ENCODE measurements around the gene P2RY8. TPM values are rescaled to one million over a fixed set of nuclear protein-coding genes. Genes with fewer than 3 reads are reported as not detected.
A peak's percentile ranks its signal among the peaks of the same experiment; 100 is the strongest.

P2RY8 gene
- total RNA-seq, 1 experiment from 2014 or later = 0.44 TPM

- Histone ChIP-seq H2AFZ (ENCODE audit: low read depth, low read length, poor library complexity, severe bottlenecking) (no peak overlapping the region), H3K4me1 (ENCODE audit: control insufficient read depth in 1 of 2, insufficient read depth in 2 of 2, low read length in 2 of 2) (peaks cover 0 to 8% of the 10 kb centered on the region in 2 experiments; a peak in 1 of 4 replicates), H3K9me2 (ENCODE audit: insufficient read depth) (no peaks in the 10 kb centered on the region), H4K20me1 (ENCODE audit: insufficient read depth) (no peaks in the 10 kb centered on the region), H3K9ac (ENCODE audit: low read length) (peak overlapping the region; percentile 93), H3K36me3 (ENCODE audit: control insufficient read depth in 1 of 2, insufficient read depth in 2 of 2, low read length in 2 of 2) (peaks cover 0 to 14% of the 10 kb centered on the region in 2 experiments; a peak in 1 of 4 replicates), H3K4me3 (replicated peaks in 1 of 2; ENCODE audit: low read depth in 1 of 2, low read length in 2 of 2) (peak overlapping the region; percentile 82 to 83), H3K27me3 (ENCODE audit: insufficient read depth, low read length) (no peaks in the 10 kb centered on the region), H3K27ac (ENCODE audit: low read depth, low read length) (peak overlapping the region; percentile 71), H3K79me2 (ENCODE audit: insufficient read depth, low read length) (peaks cover 56% of the 10 kb centered on the region), H3K9me3 (ENCODE audit: control insufficient read depth in 1 of 2, insufficient read depth in 1 of 2, low read depth in 1 of 2, low read length in 2 of 2) (no peaks in the 10 kb centered on the region; a peak in 1 of 4 replicates), H3K4me2 (ENCODE audit: low read length) (peak overlapping the region; percentile 72)
- DNase-seq (ENCODE audit: low read depth, low spot score) = no peak
- ATAC-seq = no peak
- ChIA-PET RAD21 (ENCODE audit: low non-redundant PET in 1 of 2, low total read pairs in 2 of 2, uncharacterized antibody in 2 of 2, unreplicated experiment in 2 of 2) (no interaction called here), POLR2A (no interaction called here), CTCF (no interaction called here)
- BruUV-seq (replicated peaks) = no TSS peak
- intact Hi-C loops (cut with micrococcal nuclease) = loop anchor here (5.0 to 10.0 kb wide), 5 partner anchors 130 to 1175 kb away; no protein-coding TSS in a partner anchor
- TF ChIP-seq FOSL1 (IDR thresholded peaks at IDR 0.05; ENCODE audit: low read depth) (no peak), REST (IDR thresholded peaks at IDR 0.05; ENCODE audit: low read depth) (no peak), ZNF274 (IDR thresholded peaks at IDR 0.05; ENCODE audit: low read depth, low read length) (no peak), CEBPB (IDR thresholded peaks at IDR 0.05; ENCODE audit: low read depth) (no peak), SRF (IDR thresholded peaks at IDR 0.05; ENCODE audit: low read depth) (no peak), EZH2phosphoT487 (IDR thresholded peaks at IDR 0.05; ENCODE audit: borderline replicate concordance) (no peak), MAX (IDR thresholded peaks at IDR 0.05) (no peak), SP1 (IDR thresholded peaks at IDR 0.05; ENCODE audit: low read depth) (no peak), ZBTB33 (IDR thresholded peaks at IDR 0.05; ENCODE audit: extremely low read depth, insufficient replicate concordance, low read length) (no peak), ATF3 (IDR thresholded peaks at IDR 0.05) (no peak), YY1 (IDR thresholded peaks at IDR 0.05; ENCODE audit: extremely low read depth, insufficient replicate concordance, low read depth, low read length) (no peak), CTCF (IDR thresholded peaks at IDR 0.05 in 2 of 3, conservative IDR thresholded peaks at IDR 0.05 in 1 of 3; ENCODE audit: borderline replicate concordance in 1 of 3, insufficient read depth in 1 of 3, low read depth in 2 of 3, low read length in 2 of 3) (no peak), ELF1 (IDR thresholded peaks at IDR 0.05; ENCODE audit: borderline replicate concordance, low read depth) (no peak), POLR2A (IDR thresholded peaks at IDR 0.05; ENCODE audit: borderline replicate concordance, extremely low read depth, insufficient read depth, insufficient read length) (no peak), SIN3A (IDR thresholded peaks at IDR 0.05; ENCODE audit: low read depth) (no peak), ZFX (IDR thresholded peaks at IDR 0.05) (no peak), EZH2 (IDR thresholded peaks at IDR 0.05) (no peak), RAD21 (IDR thresholded peaks at IDR 0.05; ENCODE audit: low read depth) (no peak), EGR1 (IDR thresholded peaks at IDR 0.05; ENCODE audit: low read depth) (no peak)
These were observed 85.1 kb downstream of the P2RY8 start for GRCh38 chrX:1451661-1452515.

All from HCT116 (cell line).